ENCODE measurements around the gene PLEKHB2.

Gene PLEKHB2

GRCh38 chr2:131120815-131121317 is 15.7 kb downstream of the PLEKHB2 start:
- TF ChIP-seq ZFX (IDR thresholded peaks at IDR 0.05; ENCODE audit: borderline replicate concordance) = no peak
- no peak for TF ChIP-seq CTCF (IDR thresholded peaks at IDR 0.05)
- H3K27ac ChIP-seq = no peak overlapping the region

DNA sequence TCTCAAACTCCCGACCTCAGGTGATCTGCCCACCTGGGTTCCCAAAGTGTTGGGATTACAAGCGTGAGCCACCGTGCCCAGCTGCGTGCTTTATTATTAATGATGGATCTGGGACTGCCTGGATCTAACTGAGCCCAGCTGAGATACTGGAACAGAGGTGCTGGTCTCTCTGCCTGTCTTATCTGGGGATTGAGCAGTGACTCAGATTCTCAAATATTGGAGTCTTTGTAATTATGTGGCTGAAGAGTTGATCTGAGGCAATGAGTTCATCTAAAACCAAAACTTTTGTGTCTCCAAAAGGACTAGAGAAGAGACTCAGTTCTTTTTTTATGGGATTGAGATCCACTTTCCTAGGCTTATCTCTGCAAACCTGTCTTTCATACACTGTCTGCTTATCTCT is 16.3 kb downstream of the PLEKHB2 start:
- H3K27ac ChIP-seq = no peak overlapping the region
- TF ChIP-seq CTCF (IDR thresholded peaks at IDR 0.05) = no peak

DNA sequence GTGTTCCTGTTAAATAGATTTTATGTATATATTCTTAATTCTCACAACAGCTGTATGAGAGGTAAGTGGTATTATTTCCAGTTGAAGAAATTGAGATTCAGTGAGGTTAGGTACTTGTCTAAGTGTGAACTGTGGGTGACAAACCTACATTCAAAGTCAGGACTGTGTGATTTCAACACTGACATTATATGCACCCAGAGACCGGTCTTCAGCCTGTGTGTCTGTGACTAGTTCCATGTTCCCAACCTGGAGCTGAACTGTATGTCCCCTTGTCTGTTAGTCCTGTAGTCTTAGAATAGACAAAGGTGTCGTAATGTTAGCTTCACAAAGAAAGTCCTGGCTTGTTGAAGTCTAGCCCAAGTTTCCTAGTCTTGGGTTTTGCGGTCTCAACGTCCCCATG is 17.4 kb downstream of the PLEKHB2 start:
- no peak for TF ChIP-seq CTCF (IDR thresholded peaks at IDR 0.05)
- no peak for TF ChIP-seq ZFX (IDR thresholded peaks at IDR 0.05; ENCODE audit: borderline replicate concordance)
- H3K27ac ChIP-seq = no peak overlapping the region

GRCh38 chr2:131123192-131123591 is 18.1 kb downstream of the PLEKHB2 start:
- no peak overlapping the region for H3K27ac ChIP-seq
- TF ChIP-seq CTCF (IDR thresholded peaks at IDR 0.05) (no peak), ZFX (IDR thresholded peaks at IDR 0.05; ENCODE audit: borderline replicate concordance) (no peak)

DNA sequence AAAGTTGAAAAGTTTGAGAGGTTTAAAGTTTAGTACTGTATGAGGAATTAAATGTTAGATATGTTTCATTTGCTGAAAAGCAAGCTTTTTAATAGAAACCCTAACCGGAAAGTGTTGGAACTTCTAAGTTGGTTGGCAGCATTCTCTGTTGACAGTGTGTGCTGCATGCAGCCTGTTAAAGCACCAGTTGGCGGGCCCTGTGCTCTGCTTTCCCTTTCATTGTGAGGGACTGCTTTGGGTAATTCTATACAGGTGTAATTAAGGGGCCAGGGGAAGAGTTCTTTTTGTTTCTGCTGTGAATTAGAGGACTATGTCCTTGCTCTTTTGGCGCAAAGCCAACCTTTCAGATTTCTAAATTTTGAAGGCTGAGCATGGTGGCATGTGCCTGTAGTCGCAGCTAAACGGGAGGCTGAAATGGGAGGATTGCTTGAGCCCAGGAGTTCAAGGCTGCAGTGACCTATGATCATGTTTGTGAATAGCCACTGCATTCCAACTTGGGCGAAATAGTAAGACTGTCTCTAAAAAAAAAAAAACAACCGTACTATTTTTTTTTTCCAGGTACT is 20.1 kb downstream of the PLEKHB2 start:
- H3K27ac ChIP-seq = no peak overlapping the region
- TF ChIP-seq ZFX (IDR thresholded peaks at IDR 0.05; ENCODE audit: borderline replicate concordance) = no peak

GRCh38 chr2:131126436-131126835 is 21.3 kb downstream of the PLEKHB2 start:
- H3K27ac ChIP-seq = no peak overlapping the region
- TF ChIP-seq CTCF (IDR thresholded peaks at IDR 0.05) (no peak), ZFX (IDR thresholded peaks at IDR 0.05; ENCODE audit: borderline replicate concordance) (no peak)

DNA sequence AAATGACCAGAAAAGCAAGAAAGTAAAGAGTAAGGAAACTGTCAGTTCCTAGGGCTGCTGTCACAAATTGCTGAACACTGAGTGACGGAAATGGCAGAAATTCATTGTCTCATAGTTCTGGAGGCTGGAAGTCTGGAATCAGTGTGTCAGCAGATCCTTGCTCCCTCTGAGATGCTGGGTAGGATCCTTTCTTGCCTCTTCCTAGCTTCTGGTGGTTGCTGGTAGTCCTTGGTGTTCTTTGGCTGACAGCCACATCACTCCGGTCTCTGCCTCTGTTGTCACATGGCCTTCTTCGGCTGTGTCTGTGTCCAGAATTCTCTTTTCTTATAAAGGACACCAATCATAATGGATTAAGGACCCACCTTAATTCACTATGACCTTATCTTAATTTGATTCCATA is 21.9 kb downstream of the PLEKHB2 start:
- TF ChIP-seq ZFX (IDR thresholded peaks at IDR 0.05; ENCODE audit: borderline replicate concordance) = no peak
- no peak overlapping the region for H3K27ac ChIP-seq

- TF ChIP-seq ZFX (IDR thresholded peaks at IDR 0.05; ENCODE audit: borderline replicate concordance) = no peak
- TF ChIP-seq CTCF (IDR thresholded peaks at IDR 0.05) = no peak
These were observed 22.8 kb downstream of the PLEKHB2 start for GRCh38 chr2:131127981-131128380.

More at GRCh38 chr2:131127981-131128380, 22.8 kb downstream of the PLEKHB2 start:
- H3K27ac ChIP-seq = no peak overlapping the region
